KG1 (cell line): ENCODE data around the gene AATF.
"Not testable (repeated sequence)": the region's sequence is repeated elsewhere in the genome, so short reads cannot be mapped to it uniquely, and the experiment has no call there.

ENCODE experiments used
- DNase-seq: peaks from one replicate; lab custom pipeline; 2025; lab: John Stamatoyannopoulos, UW

AATF gene

DNA sequence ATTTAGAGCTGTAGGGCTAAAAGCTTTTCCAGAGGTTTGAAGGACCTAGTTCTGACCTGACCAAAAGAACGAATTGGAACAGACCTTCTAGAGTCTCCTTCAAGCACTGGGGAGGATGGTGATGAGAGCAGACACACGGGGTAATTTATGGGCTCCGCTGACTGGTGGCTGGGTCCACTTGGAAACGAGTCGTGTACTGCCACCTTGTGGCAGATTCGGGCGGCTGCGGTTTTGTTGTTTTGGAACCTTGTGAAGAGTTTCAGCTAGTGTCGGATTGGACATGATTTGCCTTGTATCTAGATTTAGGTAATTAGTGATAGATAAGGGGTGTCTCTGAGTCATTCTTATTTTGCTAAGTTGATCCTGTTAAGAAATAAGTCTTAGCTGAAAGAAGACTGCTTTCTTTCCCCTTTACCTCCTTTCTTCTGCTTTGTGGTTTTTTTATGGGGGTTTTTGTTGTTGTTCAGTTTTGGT, 98.9 kb downstream of the AATF start:
- DNase-seq: peak; percentile 43

- no peak for DNase-seq
These were observed 100.1 kb downstream of the AATF start for GRCh38 chr17:37048811-37049210.

DNA sequence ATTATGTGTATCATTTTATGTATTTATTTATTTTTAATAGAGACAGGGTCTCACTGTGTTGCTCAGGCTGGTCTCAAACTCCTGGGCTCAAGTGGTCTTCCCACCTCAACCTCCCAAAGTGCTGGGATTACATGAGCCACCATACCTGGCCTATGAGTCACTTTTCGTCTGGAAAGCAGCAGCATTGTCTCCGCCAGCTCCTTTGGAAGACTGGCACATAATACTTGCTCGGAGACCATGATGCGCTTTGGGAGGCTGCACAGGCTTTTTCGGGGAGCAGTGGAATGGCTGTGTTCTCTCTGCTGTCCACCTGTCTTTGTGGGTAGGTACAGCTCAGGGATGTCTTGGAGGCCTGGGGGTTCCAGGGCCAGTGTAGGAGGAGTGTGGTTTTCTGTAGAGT, 102.2 kb downstream of the AATF start:
- DNase-seq: no peak

DNA sequence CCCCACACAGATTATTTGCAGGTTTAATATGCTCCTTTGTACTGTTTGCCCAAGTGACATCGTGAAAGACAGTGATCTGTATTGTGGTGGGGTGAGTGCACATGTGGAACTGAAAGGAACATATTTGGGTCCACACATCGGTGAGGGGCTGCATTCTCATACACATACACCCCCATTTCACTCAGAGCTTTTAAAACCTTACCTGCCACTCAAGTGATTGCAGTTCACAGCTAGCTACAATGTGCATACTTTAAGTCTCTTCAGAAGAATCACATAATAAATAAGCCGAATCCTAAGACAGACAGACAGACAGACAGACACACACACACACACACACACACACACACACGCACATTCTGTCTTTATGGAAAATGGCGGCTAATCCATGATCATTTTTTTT, 102.6 kb downstream of the AATF start:
- no peak for DNase-seq

- no peak for DNase-seq
These were observed 103.1 kb downstream of the AATF start for GRCh38 chr17:37051833-37052232.

DNA sequence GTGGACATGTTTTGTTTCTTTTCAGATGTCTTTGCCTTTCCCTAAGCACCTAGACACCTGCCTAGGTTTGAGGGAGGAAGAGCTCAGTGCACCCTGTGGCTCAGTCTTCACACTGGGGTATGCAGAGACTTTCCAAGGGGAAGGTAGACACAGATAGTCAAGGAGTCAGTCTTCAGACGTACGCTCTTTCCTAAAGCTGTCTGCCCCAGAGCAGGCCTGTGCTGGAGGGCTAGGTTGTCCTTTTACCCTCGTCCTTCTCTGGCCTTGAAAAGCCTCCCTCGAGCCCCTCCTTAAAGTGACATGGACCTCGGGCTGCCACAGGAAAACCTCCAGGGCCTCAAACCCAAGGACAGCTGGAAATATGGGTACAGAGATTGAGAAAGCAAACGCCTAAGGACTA, 103.7 kb downstream of the AATF start:
- no peak for DNase-seq

DNA sequence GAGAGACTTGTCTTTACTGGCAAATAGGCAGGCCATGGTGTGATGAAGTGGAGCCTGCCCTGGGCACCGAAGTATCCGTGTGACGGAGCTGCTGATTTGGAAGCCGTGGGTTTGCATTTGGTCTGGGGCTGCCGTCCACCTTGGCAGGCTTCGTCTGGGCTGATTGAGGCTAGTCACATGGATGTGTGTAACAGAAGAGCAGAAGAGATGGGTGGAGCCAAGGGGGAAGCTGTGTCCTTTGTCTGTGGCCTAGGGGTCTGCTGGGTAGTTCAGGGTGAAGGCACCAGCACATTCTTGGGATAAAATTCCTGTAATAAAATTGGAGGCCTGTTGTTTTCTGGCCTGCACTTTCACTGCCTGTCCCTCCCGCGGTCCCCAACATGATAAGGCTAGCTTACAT, 106.1 kb downstream of the AATF start:
- no peak for DNase-seq

- no peak for DNase-seq
These were observed 107.9 kb downstream of the AATF start for GRCh38 chr17:37056622-37057021.

DNA sequence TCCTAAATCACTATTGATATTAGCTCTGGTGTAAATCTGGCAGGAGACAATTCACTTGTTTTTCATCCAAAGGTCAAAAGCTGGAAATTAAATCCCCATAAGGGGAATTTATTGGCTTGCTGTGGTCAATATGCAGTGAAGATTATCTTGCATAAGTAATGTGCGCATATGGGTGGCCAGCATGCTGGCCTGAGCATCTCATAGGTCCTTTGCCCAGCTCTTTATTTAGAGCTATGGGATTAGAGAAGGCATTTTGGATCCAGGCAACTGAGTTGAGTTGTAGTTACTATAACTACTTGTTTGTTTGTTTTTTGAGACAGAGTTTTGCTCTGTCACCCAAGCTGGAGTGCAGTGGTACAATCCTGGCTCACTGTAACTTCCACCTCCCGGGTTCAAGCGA, 110.7 kb downstream of the AATF start:
- no peak for DNase-seq

DNA sequence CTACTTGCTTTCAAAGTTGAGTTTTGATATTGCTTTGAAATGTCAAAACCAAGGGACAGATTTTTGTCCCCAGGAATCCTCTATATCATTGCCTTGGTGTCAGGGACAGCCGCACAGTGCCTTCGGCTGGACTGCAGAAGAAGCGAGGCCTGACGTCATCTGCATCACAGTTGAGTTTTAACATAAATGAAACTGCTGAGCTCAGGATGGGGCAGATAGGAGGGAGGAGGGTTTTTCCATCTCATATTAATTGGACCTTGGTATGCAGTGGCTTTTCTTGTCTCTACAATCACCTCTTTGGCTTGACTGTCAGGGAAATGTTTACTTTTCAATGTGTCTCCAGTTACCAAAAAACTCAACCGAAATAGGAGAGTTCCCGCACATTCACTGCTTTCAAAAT, 111.3 kb downstream of the AATF start:
- DNase-seq: no peak

DNA sequence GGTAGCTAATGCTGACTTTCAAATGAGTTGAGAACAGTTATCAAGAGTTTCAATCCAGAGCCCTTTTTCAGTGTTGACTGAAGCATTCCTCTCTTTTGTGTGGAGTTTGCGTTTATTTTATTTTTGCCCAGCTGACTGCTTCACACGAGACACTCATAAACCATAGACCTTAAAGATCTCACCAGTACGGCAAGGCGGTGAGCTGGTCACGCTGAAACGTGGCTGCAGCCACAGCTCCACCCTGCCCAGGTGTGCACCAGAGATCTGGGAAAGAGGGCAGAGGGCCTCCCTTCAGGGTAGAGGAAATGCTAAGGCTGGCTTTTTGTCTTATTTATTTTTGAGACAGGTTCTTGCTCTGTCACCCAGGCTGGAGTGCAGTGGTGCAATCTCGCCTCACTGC, 112.2 kb downstream of the AATF start:
- no peak for DNase-seq

- no peak for DNase-seq
These were observed 113.3 kb downstream of the AATF start for GRCh38 chr17:37062021-37062420.

DNA sequence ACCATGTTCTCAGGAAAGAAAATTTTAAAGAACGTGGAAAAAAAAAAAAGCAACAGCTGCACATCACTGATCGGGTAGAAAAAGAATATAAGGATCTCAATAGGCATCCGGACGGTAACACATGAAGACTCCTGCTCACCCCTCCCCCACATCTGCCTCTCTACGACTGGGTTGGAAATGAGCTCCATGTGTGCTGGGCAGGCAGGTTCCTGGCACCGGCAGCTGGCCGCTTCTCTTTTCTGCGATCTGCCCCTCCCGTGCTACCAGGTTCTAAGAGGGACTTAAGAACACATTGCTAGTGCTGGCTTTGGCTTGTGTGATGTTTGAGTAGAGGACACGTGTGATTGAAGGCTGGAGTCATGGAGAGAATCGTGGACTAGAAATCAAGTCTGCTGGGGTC, 115.5 kb downstream of the AATF start:
- no peak for DNase-seq

- no peak for DNase-seq
These were observed 116.2 kb downstream of the AATF start for GRCh38 chr17:37064956-37065355.

GRCh38 chr17:37065486-37066321, 117.0 kb downstream of the AATF start:
- DNase-seq: no peak

DNA sequence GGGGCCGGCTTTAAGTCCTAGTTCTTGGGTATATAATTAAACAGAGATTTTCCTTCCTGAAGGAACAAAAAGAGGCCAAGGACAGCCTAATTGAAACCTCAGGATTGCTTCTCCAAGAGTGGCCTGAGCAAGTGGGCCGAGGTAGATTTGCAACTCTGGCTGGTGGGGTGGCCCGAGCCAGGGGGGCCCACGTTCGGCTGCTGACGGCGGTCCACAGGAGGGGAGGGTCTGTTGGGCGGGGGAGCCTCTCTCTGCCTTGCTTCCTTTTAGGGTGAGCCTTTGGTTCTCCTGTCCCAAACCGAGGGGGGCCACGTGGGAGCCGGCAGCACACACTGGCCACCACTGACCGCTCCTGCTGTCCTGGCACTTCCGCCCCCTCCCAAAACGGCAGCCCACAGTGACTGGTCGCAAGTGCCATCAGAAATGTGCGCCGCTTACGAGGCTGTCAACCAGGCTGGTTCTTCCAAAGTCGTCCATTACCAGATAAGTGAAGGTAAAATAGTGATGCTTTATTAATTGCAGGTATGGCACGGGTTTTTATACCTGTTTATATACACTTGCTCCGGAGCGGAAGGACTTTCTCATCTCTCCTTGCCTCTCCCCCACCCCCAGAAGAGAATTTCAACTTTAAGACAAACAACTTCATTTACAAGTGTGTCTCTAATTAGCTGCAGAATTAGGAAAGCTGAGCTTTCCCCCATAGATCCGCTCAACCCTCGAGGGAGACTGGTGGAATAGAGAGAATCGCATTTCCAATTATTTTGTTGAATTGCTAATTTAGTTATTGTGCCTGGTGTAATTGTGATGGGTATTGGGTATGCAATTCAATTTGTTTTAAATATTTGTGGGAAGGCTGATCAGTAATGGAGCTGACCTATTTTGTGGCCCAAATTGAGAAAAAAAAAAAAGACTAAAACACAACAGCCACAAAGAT, 117.8 kb downstream of the AATF start:
- DNase-seq: no peak

DNA sequence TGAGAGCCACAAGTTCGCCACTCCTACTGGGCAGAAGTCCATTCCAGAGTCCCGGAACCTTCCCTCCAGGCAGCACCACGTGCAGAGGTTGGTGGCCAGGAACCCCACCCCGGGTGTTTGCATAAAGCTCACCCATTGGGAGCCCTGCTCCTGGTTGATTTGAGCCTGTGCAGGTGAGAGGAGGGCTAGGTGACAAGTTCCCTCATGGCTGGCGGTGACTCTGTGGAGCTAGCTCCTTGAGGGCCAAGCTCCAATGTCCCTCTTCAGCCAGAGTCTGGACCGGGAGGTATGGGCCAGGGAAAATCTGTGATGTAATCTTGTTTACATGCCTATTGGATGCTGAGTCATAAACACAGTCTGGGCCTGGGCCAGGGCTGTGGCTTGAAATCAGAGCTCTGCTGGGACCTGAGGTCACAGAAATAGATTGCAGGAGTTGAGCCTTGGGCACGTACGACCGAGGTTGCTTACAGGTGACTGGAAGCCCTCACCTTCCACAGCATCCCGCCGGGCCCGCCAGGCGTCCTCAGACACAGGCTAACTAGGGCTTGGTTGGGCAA, 118.9 kb downstream of the AATF start:
- DNase-seq: no peak

DNA sequence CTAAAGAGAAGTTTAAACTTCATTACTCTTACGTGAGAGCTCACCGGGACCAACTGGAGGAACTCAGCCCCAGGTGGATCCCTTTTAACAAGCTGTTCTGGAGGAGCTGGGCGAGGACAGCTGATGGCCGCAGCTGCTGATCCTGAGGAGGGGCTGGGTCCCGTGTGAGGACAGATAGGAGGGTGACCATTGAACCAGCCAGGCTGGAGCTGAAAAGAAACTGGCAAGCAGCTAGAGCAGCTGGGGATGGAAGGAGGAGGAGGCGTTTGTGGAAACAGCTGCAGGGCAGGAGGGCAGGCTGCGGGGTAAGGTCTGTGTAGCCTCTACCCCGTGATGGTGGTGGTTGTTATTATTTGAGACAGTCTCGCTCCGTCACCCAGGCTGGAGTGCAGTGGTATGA, 119.5 kb downstream of the AATF start:
- no peak for DNase-seq

GRCh38 chr17:37069087-37069486, 120.3 kb downstream of the AATF start:
- no peak for DNase-seq

GRCh38 chr17:37073464-37073863, 124.7 kb downstream of the AATF start:
- DNase-seq: not testable (repeated sequence)

GRCh38 chr17:37079065-37079708, 130.4 kb downstream of the AATF start:
- DNase-seq: no peak

DNA sequence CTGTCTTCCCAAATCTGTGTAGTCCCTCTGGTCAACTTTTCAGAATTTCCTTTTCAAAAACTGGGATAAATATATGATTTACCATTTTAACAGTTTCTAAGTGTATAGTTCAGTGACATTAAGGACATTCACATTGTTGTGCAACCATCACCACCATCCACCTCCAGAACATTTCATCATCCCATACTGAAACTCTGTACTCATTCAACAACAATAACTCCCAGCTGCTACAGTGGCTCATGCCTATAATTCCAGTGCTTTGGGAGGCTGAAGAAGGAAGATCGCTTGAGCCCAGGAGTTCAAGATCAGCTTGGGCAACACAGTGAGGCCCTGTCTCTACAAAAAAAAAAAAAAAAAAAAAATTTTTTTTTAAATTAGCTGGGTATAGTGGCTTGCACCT, 131.0 kb downstream of the AATF start:
- no peak for DNase-seq
